NT2/D1 (cell line): Measurements from ENCODE around the gene HOXD3.

Experiments
- DNase-seq: peaks from one replicate; pipeline ENCODE4 v3.0.0-alpha.2; 2011; ENCODE audit warnings: low read depth, low spot score
- H3K27me3 ChIP-seq: 2 replicates; pipeline ENCODE4 v1.6.0; 2011; ENCODE audit warnings: mild to moderate bottlenecking; ENCODE audit not compliant: insufficient read length, insufficient read depth
- H3K36me3 ChIP-seq: 2 replicates; pipeline ENCODE4 v1.6.1; 2011; ENCODE audit warnings: mild to moderate bottlenecking, low read length, mixed read lengths; ENCODE audit not compliant: insufficient read depth, insufficient read length
- H3K4me1 ChIP-seq: 2 replicates; pipeline ENCODE4 v1.5.1; 2011; ENCODE audit not compliant: insufficient read depth, insufficient read length
- H3K4me3 ChIP-seq: 2 replicates; pipeline ENCODE4 v1.5.1; 2011; ENCODE audit warnings: low read depth; ENCODE audit not compliant: insufficient read length
- H3K9ac ChIP-seq: 2 replicates; pipeline ENCODE4 v1.6.0; 2011; ENCODE audit warnings: low read depth; ENCODE audit not compliant: insufficient read length
- H3K9me3 ChIP-seq: 2 replicates; pipeline ENCODE4 v1.5.1; 2011; ENCODE audit warnings: mild to moderate bottlenecking, low read length; ENCODE audit not compliant: insufficient read depth
- SUZ12 ChIP-seq: IDR thresholded peaks from 2 replicates; pipeline ENCODE4 v1.6.1; 2011; ENCODE audit not compliant: insufficient read length, insufficient read depth; ENCODE audit errors: extremely low read depth
- YY1 ChIP-seq: IDR thresholded peaks from 2 replicates; pipeline ENCODE4 v1.6.1; 2011; ENCODE audit not compliant: insufficient read length, insufficient read depth
- ZNF274 ChIP-seq: IDR thresholded peaks from 2 replicates; pipeline ENCODE4 v1.6.1; 2011; ENCODE audit warnings: mild to moderate bottlenecking, low read depth, low read length

HOXD3 gene

GRCh38 chr2:176155356-176156044 is 1.6 kb upstream of the HOXD3 start:
- no peaks in the 10 kb centered on the region for H3K36me3 ChIP-seq
- H3K27me3 ChIP-seq = peaks cover 100% of the 10 kb centered on the region
- no peak overlapping the region for H3K4me3 ChIP-seq
- TF ChIP-seq SUZ12 = no peak
- TF ChIP-seq YY1 = no peak
- TF ChIP-seq ZNF274 = no peak
- no peaks in the 10 kb centered on the region for H3K9me3 ChIP-seq
- DNase-seq = no peak
- H3K4me1 ChIP-seq = peaks cover 14% of the 10 kb centered on the region
- H3K9ac ChIP-seq = no peak overlapping the region

DNA sequence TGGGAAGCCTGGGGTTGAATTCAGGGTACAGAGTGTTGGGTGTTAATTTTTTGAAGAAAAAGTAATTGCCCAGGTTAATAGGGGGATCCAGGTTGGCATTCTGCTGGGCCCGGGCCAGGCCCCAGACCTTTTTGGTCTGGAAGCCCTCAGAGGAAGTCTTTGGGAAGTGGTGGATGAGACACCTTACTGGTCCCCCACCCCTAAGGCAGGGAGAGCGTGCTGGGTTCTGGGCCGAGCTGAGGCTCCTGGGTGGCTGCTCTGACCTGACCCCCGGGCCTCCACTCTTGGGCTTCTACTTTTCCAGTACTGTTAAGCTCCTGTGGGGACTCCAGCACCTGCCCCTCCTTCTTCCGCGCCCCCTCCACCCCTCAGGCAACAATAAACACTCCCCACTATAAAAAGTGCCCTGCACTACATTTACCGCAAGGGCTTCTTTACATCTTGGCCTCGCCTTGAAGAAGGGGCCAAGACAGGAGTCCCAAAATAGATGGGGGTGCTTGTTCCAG is 753 bp upstream of the HOXD3 start:
- TF ChIP-seq ZNF274 (no peak), YY1 (no peak), SUZ12 (no peak)
- no peaks in the 10 kb centered on the region for H3K9me3 ChIP-seq
- H3K4me3 ChIP-seq = no peak overlapping the region
- peaks cover 100% of the 10 kb centered on the region for H3K27me3 ChIP-seq
- H3K36me3 ChIP-seq = no peaks in the 10 kb centered on the region
- DNase-seq = no peak
- peaks cover 14% of the 10 kb centered on the region for H3K4me1 ChIP-seq
- H3K9ac ChIP-seq = no peak overlapping the region

DNA sequence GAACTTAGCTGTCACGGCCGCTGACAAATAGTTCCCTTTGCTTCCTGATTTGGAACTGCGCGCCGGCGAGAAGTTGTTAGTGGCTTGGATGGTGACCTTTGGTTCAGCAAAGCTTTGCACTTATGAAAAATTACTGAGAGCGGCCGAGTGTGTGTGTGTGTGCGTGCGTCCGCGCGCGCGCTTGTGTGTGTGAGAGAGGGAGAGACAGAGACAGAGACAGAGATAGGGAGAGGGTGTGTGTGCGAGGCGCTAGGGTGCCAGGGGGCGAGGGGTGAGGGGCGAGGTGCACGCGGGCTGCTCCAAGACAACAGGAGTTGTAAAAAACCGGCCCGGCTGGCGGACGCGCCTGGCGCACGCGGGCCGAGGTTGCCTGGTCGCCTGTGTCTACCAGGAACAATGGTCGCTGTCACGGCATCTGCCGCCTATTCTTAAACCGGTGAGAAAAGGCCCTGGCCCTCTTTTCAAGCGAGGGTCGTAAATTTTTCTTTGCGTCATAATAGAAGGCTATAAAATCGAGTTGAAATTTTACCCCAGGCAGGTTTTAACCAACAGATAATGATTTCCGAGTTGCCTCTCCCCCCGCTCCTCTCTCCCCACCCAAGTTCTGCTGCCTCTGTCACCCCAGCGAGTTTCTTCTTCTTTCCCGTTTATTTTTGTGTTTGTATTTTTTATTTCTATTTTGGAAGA is 535 bp downstream of the HOXD3 start:
- Histone ChIP-seq H3K27me3 (peaks cover 100% of the 10 kb centered on the region), H3K36me3 (no peaks in the 10 kb centered on the region), H3K9me3 (no peaks in the 10 kb centered on the region), H3K4me3 (peak overlapping the region; percentile 8), H3K9ac (no peak overlapping the region), H3K4me1 (peaks cover 14% of the 10 kb centered on the region)
- DNase-seq = no peak
- TF ChIP-seq SUZ12 (peak; percentile 97), ZNF274 (no peak)

DNA sequence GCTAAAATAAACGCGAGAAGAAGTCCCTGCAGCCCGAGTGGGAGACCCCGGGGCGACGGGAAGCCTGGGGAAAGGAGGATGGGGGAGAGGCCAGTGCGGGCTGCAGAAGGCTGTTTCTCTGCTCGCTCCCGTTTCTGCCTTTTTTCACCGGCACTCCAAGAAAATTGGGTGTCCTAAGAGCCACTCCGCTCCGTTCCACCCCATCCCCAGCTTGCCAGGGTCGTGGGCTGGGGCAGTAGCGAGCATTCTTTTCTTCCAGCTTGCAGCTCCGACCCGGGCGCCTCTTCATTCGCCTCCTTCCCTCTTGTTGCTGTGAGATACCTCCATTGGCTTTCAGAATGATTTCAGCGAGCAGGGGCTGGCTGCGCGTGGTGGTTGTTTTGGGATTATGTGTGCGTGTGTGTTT is 1.1 kb downstream of the HOXD3 start:
- H3K4me3 ChIP-seq = no peak overlapping the region
- H3K9ac ChIP-seq = no peak overlapping the region
- TF ChIP-seq ZNF274 = no peak
- no peak for TF ChIP-seq SUZ12
- TF ChIP-seq YY1 = no peak
- H3K36me3 ChIP-seq = no peaks in the 10 kb centered on the region
- no peak for DNase-seq
- peaks cover 100% of the 10 kb centered on the region for H3K27me3 ChIP-seq
- H3K4me1 ChIP-seq = peaks cover 14% of the 10 kb centered on the region
- H3K9me3 ChIP-seq = no peaks in the 10 kb centered on the region

- H3K36me3 ChIP-seq = no peaks in the 10 kb centered on the region
- H3K9me3 ChIP-seq = no peaks in the 10 kb centered on the region
- no peak for TF ChIP-seq ZNF274
- TF ChIP-seq YY1 = no peak
- TF ChIP-seq SUZ12 = no peak
- peak overlapping the region; percentile 26 for H3K4me3 ChIP-seq
- DNase-seq = no peak
- H3K27me3 ChIP-seq = peaks cover 100% of the 10 kb centered on the region
- no peak overlapping the region for H3K9ac ChIP-seq
- H3K4me1 ChIP-seq = peaks cover 18% of the 10 kb centered on the region
Observed at GRCh38 chr2:176158855-176159662, 2.0 kb downstream of the HOXD3 start.

DNA sequence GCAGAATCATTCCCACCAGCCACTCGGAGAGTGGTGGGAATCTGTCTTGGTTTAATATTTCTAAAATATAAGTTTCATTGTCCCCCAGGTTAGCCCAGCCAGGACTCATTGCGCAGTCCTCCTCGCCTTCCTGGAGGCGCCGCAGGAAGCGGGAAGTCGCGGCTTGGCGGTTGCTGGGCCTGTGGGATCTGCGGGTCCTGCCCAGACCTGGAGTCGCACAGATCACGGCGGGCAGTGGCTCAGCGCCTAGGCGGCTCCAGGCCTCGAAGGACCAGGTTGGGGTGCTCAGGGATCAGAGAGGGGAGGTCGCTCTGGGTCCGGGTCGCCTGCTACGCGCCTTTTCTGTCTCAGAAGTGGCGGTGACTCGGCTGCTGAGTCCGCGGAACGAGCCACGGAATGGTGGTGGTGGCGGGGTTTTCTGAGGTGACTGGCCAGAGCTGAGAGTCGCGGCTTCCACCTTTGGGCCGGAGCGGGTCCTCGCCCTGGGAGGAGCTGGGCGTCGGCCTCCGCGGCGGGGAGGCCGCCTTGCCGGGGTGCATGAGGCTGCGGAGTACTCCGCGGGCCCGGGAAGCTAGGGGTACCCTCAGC is 2.6 kb downstream of the HOXD3 start:
- Histone ChIP-seq H3K27me3 (peaks cover 100% of the 10 kb centered on the region), H3K4me3 (peak overlapping the region; percentile 26), H3K4me1 (peaks cover 21% of the 10 kb centered on the region), H3K36me3 (no peaks in the 10 kb centered on the region), H3K9me3 (no peaks in the 10 kb centered on the region), H3K9ac (peak overlapping the region; percentile 61)
- no peak for TF ChIP-seq YY1
- TF ChIP-seq ZNF274 = no peak
- no peak for TF ChIP-seq SUZ12
- DNase-seq = no peak
